RKO (cell line): ENCODE measurements around the gene RYR2.
A peak's percentile ranks its signal among the peaks of the same experiment; 100 is the strongest.

Experiments
- DNase-seq: peaks from one replicate; pipeline ENCODE4 v3.0.0-alpha.2; 2016; ENCODE audit warnings: low spot score

RYR2 gene

GRCh38 chr1:237670302-237670701 lies 628.3 kb downstream of the RYR2 start:
- no peak for DNase-seq

DNA sequence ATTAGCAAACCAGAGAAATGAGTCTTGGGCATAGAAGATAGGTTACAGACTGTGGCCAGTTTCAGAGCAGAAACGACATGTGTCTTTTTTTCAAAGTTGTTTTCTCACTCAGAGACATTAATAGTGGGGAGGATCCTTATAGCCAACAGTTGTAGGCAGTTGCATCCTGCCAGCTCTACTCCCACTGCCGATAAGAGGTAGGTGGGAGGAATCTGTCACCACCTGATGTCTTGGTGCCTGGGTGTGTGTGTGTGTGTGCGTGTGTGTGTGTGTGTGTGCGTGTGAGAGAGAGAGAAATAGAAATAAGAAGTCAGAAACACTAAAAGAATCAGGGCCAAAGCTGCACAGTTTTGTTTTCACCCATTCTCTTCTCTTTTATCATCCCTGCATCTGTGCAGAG lies 629.3 kb downstream of the RYR2 start:
- DNase-seq = no peak

GRCh38 chr1:237671935-237672334 lies 630.0 kb downstream of the RYR2 start:
- no peak for DNase-seq

GRCh38 chr1:237672748-237673147 lies 630.8 kb downstream of the RYR2 start:
- DNase-seq = peak; percentile 30

DNA sequence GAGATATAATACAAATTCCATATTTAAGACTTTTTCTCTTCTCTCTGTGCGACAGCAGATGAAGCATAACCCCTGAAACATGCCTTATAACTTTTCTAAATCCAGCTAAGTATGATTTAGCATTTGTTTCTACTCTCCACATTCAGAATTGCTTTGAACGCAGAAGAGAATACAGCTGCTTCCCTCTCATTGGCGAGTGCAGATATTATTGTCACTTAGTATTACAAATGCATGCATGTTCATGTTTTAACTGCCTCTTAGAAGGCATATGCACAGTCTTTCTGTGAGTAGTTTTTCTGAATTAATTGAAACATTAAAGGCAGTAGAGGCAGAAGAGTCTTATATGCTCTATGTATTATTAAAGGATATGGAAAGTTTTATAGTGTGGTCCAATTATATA lies 631.6 kb downstream of the RYR2 start:
- no peak for DNase-seq

- peak; percentile 26 for DNase-seq
Measured at GRCh38 chr1:237677979-237678378, 636.0 kb downstream of the RYR2 start.

- no peak for DNase-seq
Measured at GRCh38 chr1:237679687-237680086, 637.7 kb downstream of the RYR2 start.

- no peak for DNase-seq
Measured at GRCh38 chr1:237681210-237681609, 639.2 kb downstream of the RYR2 start.

DNA sequence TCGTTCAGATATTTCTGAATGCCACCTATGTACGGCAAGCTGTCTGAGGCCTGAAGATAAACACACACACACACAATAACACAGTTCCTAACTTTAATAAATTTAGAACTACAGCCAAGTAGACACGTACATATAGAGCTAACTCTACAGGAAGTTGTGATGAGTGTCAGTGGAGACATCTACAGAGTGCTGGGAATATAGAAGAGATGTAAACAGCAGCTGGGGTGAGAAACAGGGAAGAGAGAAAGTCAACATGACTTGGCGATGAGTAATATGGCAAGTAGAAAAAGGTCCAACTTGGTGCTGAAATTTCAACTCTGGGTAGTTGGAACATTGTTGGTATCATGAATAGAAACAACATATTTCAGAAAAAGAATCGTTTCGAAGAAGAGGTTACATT lies 642.3 kb downstream of the RYR2 start:
- DNase-seq = peak; percentile 13

- DNase-seq = no peak
Measured at GRCh38 chr1:237685551-237685950, 643.6 kb downstream of the RYR2 start.

DNA sequence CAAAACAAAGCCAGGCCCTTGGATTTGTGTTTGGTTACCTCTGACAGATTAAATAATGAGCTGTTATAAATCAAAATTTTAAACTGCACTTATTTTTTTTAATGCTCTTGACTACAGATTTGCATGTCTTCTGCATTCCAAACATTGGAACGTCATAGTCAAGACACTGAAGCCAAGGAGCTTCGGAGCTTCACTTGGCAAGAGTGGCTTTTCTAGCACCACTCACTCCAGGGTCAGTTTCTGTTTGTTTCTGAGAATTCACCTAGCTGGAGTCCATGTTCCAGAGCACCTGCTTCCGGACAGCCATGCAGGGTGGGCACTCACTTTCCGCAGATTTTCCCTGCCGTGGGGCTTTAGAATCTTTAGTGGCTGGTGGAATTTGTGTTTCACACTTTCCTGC lies 645.8 kb downstream of the RYR2 start:
- no peak for DNase-seq

- DNase-seq = no peak
Measured at GRCh38 chr1:237690656-237691055, 648.7 kb downstream of the RYR2 start.

DNA sequence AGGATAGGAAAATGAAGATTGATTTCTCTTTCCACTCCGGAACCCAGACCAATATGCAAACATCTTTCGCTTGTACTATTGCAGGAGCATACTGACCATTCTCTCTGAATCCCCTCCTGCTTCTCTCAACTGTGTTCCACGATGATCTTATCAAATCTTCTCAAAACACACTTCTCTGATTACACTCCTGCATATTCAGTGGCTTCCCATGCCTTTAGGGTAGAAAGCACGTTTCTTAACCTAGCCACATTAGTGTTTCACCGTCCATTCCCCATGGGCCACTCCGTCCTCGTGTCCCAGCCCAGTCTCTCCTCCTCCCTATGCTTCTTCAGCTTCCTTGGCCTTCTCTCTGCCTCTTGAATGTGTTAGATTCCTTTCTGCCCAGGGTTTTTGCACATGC lies 650.3 kb downstream of the RYR2 start:
- no peak for DNase-seq

DNA sequence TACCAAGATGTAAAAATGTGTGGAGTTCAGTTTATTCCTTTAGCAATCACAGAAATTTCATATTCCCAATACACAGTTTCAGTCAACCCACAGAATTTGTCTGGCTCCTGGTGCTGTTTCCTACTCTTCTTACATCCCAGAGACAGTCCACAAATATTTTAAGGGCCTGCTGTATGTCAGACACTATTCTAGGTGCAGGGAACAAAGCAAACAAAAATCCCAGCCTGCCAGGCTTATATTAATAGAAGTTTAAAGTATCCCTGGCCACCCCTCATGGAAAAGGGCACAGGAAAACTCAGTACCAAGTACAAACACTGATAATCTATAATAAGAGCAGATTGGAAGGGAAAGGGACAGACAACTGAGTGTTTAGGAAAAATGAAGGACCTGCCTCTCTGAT lies 653.9 kb downstream of the RYR2 start:
- DNase-seq = no peak

DNA sequence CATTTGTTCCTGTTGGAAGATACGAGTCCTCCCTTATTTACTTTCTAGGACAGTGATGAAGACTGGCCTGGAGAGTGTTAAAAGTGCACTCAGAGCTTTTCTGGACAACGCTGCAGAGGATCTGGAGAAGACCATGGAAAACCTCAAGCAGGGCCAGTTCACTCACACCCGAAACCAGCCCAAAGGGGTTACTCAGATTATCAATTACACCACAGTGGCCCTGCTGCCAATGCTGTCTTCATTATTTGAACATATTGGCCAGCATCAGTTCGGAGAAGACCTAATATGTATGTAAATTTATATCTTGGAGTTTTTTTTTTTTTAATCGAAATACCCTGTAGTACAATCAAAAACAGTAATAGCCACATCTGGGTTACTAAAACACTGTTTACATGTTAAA lies 658.2 kb downstream of the RYR2 start:
- no peak for DNase-seq

DNA sequence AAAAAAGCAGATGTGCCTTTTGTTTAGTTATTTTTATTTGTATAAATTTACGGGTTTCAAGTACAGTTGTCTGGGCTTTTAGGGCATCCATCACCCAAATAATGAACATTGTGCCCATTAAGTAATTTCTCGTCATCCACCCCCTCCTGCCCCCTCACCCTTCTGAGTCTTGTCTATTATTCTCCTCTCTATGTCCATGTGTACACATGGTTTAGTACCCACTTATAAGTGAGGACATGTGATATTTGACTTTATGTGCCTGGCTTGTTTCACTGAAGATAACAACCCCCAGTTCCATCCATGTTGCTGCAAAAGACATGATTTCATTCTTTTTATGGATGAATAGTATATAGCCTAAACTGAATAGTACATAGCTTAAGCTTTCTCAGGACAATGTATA lies 659.5 kb downstream of the RYR2 start:
- no peak for DNase-seq

GRCh38 chr1:237702161-237702560 lies 660.2 kb downstream of the RYR2 start:
- no peak for DNase-seq

GRCh38 chr1:237705462-237705861 lies 663.5 kb downstream of the RYR2 start:
- DNase-seq = no peak

- no peak for DNase-seq
Measured at GRCh38 chr1:237709355-237709754, 667.4 kb downstream of the RYR2 start.

DNA sequence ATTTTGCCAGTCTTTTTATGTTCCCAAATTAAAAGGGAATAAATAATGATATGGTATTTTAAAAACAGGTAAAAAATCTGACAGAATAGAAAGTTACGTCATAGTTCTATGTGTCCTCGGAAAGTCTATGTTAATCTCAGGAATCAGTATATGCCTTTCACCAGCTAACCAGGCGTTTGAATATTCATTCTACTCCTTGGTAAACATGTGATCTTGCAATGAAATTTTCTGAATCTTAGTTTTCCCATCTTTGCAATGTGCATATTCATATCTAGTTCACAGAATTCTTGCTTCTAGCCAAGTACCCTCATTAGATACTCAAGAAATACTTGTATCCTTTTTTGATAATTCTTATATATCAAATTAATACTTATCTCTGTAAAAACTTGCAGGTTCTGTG lies 669.3 kb downstream of the RYR2 start:
- no peak for DNase-seq

GRCh38 chr1:237712082-237712481 lies 670.1 kb downstream of the RYR2 start:
- DNase-seq = no peak

DNA sequence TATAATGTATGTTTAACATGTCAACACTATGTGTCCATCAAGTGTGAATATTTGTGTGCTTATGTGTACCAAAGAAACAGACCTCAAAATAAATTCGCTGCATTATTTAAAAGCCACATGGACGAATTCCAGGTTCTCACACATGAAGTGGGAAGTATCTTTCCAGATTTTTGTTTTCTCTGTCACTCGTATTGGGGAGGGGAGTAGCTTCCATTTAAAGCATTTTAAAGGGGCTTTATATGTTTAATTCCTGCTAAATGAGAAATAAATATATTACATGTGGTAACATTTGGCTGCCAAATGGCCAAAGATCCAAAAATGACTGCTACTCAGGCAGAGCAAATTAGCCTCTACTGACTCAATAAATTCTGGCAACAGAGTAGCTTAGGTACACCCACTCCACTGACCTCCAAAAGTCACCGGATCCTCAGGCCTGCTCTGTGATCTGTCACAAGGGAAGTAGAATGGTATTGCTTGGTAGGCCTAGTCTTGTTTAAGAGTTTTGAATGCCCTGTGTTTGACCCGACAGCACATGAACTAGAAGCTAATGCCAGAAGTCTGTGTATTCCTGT lies 670.7 kb downstream of the RYR2 start:
- no peak for DNase-seq

GRCh38 chr1:237713916-237714315 lies 671.9 kb downstream of the RYR2 start:
- no peak for DNase-seq

GRCh38 chr1:237717106-237717505 lies 675.1 kb downstream of the RYR2 start:
- DNase-seq = no peak

- no peak for DNase-seq
Measured at GRCh38 chr1:237730826-237731350, 688.9 kb downstream of the RYR2 start.
